Keratinocyte (primary cell): Measurements from ENCODE around the gene SH3D19. TPM values are rescaled to one million over a fixed set of nuclear protein-coding genes. Genes with fewer than 3 reads are reported as not detected.

ENCODE experiments used
- DNase-seq: peaks from one replicate; pipeline ENCODE4 v3.0.0-alpha.2; 2011; ENCODE audit warnings: low read depth, missing footprints, low spot score
- FAIRE-seq: peaks from 2 replicates; lab custom pipeline; 2011; peaks lifted over from hg19 to GRCh38; lab: Jason Lieb, UNC
- H2AFZ ChIP-seq: 2 replicates; pipeline ENCODE4 v1.6.0; 2012; ENCODE audit warnings: low read length, control low read depth, inconsistent platforms; ENCODE audit not compliant: control insufficient read depth
- H3K27ac ChIP-seq: 2 replicates; pipeline ENCODE4 v1.5.1; 2011; ENCODE audit warnings: low read length; ENCODE audit not compliant: control insufficient read depth, insufficient read depth
- H3K27me3 ChIP-seq: 3 replicates; pipeline ENCODE4 v1.6.0; 2011; ENCODE audit warnings: low read length; ENCODE audit not compliant: control insufficient read depth, insufficient read depth; ENCODE audit errors: extremely low read depth
- H3K36me3 ChIP-seq, 2 experiments: 2 replicates in 1 of 2; 3 replicates in 1 of 2; pipeline ENCODE4 v1.5.1; 2011; ENCODE audit warnings: low read length in 2 of 2, mild to moderate bottlenecking in 1 of 2; ENCODE audit not compliant: control insufficient read depth in 2 of 2, insufficient read depth in 2 of 2; ENCODE audit errors: extremely low read depth in 1 of 2
- H3K4me1 ChIP-seq: 3 replicates; pipeline ENCODE4 v1.5.1; 2011; ENCODE audit warnings: low read length; ENCODE audit not compliant: control insufficient read depth, insufficient read depth; ENCODE audit errors: extremely low read depth
- H3K4me2 ChIP-seq: 3 replicates; pipeline ENCODE4 v1.6.0; 2011; ENCODE audit warnings: low read depth, low read length; ENCODE audit not compliant: control insufficient read depth, insufficient read depth; ENCODE audit errors: extremely low read depth
- H3K4me3 ChIP-seq, 3 experiments: fragments of 200-600 bp in 1 of 3; sonication (generic) in 1 of 3; 2 replicates in 2 of 3; 3 replicates in 1 of 3; pipeline ENCODE4 v1.5.1; 2011 to 2016; ENCODE audit warnings: low read length in 3 of 3, mild to moderate bottlenecking in 3 of 3, control low read depth in 2 of 3, inconsistent platforms in 1 of 3, low read depth in 1 of 3, mixed read lengths in 1 of 3, mixed run types in 1 of 3, moderate library complexity in 1 of 3; ENCODE audit not compliant: control insufficient read depth in 2 of 3, insufficient read depth in 2 of 3; ENCODE audit errors: extremely low read depth in 1 of 3
- H3K79me2 ChIP-seq: 2 replicates; pipeline ENCODE4 v1.6.0; 2012; ENCODE audit warnings: low read length; ENCODE audit not compliant: control insufficient read depth, insufficient read depth
- H3K9ac ChIP-seq: 3 replicates; pipeline ENCODE4 v1.6.0; 2011; ENCODE audit warnings: low read length; ENCODE audit not compliant: control insufficient read depth, insufficient read depth; ENCODE audit errors: extremely low read depth
- H3K9me1 ChIP-seq: 3 replicates; pipeline ENCODE4 v1.6.0; 2011; ENCODE audit warnings: low read length; ENCODE audit not compliant: control insufficient read depth, insufficient read depth; ENCODE audit errors: extremely low read depth
- H3K9me3 ChIP-seq: 2 replicates; pipeline ENCODE4 v1.5.1; 2012; ENCODE audit warnings: low read depth, low read length; ENCODE audit not compliant: control insufficient read depth
- H4K20me1 ChIP-seq: 3 replicates; pipeline ENCODE4 v1.6.0; 2011; ENCODE audit warnings: low read length; ENCODE audit not compliant: control insufficient read depth, insufficient read depth; ENCODE audit errors: extremely low read depth
- EZH2 ChIP-seq: IDR thresholded peaks from one replicate; pipeline ENCODE4 v1.6.1; 2012; ENCODE audit warnings: inconsistent platforms, mild to moderate bottlenecking, low read length, moderate library complexity
- dilution Hi-C: fragments of 300-500 bp; cut with MboI; formaldehyde crosslinking; loops from one replicate; pipeline ENCODE4 v1.7.0; 2020; ENCODE audit warnings: low sequenced_read_pairs; ENCODE audit not compliant: extremely low pct_ligation_motif_present
- polyA plus RNA-seq, 5 experiments: library from polyadenylated mRNA; depleted of rRNA in 3 of 5; stranded (reverse) in 3 of 5; stranded (forward) in 1 of 5; unstranded in 1 of 5; fragments of >200 nt; gene quantifications; 1 replicate in 1 of 5; 2 replicates in 3 of 5; 3 replicates in 1 of 5; pipeline versions ENCODE4 v1.2.1 to v1.2.3, GENCODE V29; 2011 to 2012; ENCODE audit warnings: missing spikeins in 2 of 5, low read depth in 1 of 5, low replicate concordance in 1 of 5
- TF ChIP-seq, protein P1 (sequence below), 3 experiments: IDR thresholded peaks in 1 of 3; conservative IDR thresholded peaks in 1 of 3; optimal IDR thresholded peaks in 1 of 3; 2 replicates in 2 of 3; 3 replicates in 1 of 3; pipeline versions ENCODE3 to v1.5.1; 2011; ENCODE audit warnings: low read length in 3 of 3, mild to moderate bottlenecking in 3 of 3, moderate library complexity in 2 of 3, control low read depth in 1 of 3, inconsistent platforms in 1 of 3; ENCODE audit not compliant: insufficient read depth in 2 of 3; ENCODE audit errors: extremely low read depth in 1 of 3

Gene SH3D19
- polyA plus RNA-seq, 1 donor (not counting 4 experiments of a cell fraction or from before 2014, with no cell fraction given), result 24.8 TPM

DNA sequence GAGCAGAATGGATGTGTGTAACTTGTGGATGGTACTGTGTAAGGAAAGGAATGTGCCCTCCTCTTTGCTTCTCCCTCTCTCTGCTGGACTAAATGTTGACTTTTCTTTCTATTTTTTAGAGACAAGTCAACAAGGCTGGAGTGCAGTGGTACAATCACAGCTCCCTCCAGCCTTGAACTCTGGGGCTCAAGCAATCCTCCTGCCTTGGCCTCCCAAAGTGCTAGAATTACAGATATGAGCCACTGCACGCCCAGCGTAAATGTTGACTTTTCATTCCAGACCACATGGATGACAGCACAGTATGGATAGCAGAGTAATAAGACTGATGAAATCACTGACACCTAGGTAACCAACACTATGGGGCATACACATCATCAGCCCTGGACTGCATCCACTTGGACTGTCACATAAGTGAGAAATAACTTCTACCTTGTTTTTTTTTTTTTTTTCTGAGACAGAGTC is 231.1 kb downstream of the SH3D19 start:
- no peak for TF ChIP-seq EZH2
- TF ChIP-seq, protein P1, sequence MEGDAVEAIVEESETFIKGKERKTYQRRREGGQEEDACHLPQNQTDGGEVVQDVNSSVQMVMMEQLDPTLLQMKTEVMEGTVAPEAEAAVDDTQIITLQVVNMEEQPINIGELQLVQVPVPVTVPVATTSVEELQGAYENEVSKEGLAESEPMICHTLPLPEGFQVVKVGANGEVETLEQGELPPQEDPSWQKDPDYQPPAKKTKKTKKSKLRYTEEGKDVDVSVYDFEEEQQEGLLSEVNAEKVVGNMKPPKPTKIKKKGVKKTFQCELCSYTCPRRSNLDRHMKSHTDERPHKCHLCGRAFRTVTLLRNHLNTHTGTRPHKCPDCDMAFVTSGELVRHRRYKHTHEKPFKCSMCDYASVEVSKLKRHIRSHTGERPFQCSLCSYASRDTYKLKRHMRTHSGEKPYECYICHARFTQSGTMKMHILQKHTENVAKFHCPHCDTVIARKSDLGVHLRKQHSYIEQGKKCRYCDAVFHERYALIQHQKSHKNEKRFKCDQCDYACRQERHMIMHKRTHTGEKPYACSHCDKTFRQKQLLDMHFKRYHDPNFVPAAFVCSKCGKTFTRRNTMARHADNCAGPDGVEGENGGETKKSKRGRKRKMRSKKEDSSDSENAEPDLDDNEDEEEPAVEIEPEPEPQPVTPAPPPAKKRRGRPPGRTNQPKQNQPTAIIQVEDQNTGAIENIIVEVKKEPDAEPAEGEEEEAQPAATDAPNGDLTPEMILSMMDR (optimal IDR thresholded peaks at IDR 0.05 in 1 of 3, IDR thresholded peaks at IDR 0.05 in 1 of 3, conservative IDR thresholded peaks at IDR 0.05 in 1 of 3; ENCODE audit: extremely low read depth in 1 of 3, insufficient read depth in 2 of 3, low read length in 3 of 3), result no peak
- Histone ChIP-seq H3K79me2 (no peaks in the 10 kb centered on the region), H3K4me3 (no peak overlapping the region), H3K36me3 (no peaks in the 10 kb centered on the region), H4K20me1 (no peaks in the 10 kb centered on the region), H3K27me3 (no peaks in the 10 kb centered on the region), H2AFZ (no peak overlapping the region), H3K9me3 (no peaks in the 10 kb centered on the region), H3K4me2 (no peak overlapping the region), H3K9me1 (no peaks in the 10 kb centered on the region), H3K9ac (no peak overlapping the region), H3K4me1 (peaks cover 5% of the 10 kb centered on the region), H3K27ac (no peak overlapping the region)
- DNase-seq (no peak), FAIRE-seq (no peak)
- dilution Hi-C loops, result no loop called here

- no peak for DNase-seq
- Histone ChIP-seq H4K20me1 (no peaks in the 10 kb centered on the region), H3K9me1 (no peaks in the 10 kb centered on the region), H3K79me2 (no peaks in the 10 kb centered on the region), H3K9me3 (no peaks in the 10 kb centered on the region), H3K9ac (no peak overlapping the region), H3K4me2 (no peak overlapping the region), H3K27ac (no peak overlapping the region), H3K36me3 (no peaks in the 10 kb centered on the region), H3K4me1 (no peaks in the 10 kb centered on the region), H2AFZ (peak overlapping the region; percentile 10), H3K4me3 (no peak overlapping the region), H3K27me3 (no peaks in the 10 kb centered on the region)
- TF ChIP-seq EZH2, result no peak
- TF ChIP-seq, protein P1 (optimal IDR thresholded peaks at IDR 0.05 in 1 of 3, IDR thresholded peaks at IDR 0.05 in 1 of 3, conservative IDR thresholded peaks at IDR 0.05 in 1 of 3; ENCODE audit: extremely low read depth in 1 of 3, insufficient read depth in 2 of 3, low read length in 3 of 3), result no peak
- dilution Hi-C loops, result no loop called here
- no peak for FAIRE-seq
Measured at GRCh38 chr4:151093203-151093602, 232.2 kb downstream of the SH3D19 start.
